H1 (cell line): ENCODE data around the gene GSG1L. TPM values are rescaled to one million over a fixed set of nuclear protein-coding genes. Genes with fewer than 3 reads are reported as not detected.

ENCODE experiments used
- CHD7 ChIP-seq: fragments of 300-600 bp; sonication (generic); IDR thresholded peaks from 2 replicates; pipeline ENCODE4 v1.7.1; 2012; ENCODE audit warnings: low read length, moderate library complexity, mild to moderate bottlenecking, inconsistent platforms; ENCODE audit not compliant: insufficient replicate concordance
- SP4 ChIP-seq: IDR thresholded peaks from 2 replicates; pipeline ENCODE4 v1.6.1; 2012; ENCODE audit warnings: low read length, inconsistent platforms
- SRF ChIP-seq: IDR thresholded peaks from 2 replicates; pipeline ENCODE4 v1.6.1; 2011; ENCODE audit warnings: mild to moderate bottlenecking, low read depth, low read length, moderate library complexity
- polyA plus RNA-seq, 7 experiments: library from polyadenylated mRNA; depleted of rRNA in 3 of 7; stranded (reverse) in 5 of 7; unstranded in 2 of 7; fragments of >200 nt in 5 of 7; fragments of 200-250 nt in 2 of 7; gene quantifications; 1 replicate in 5 of 7; 2 replicates in 1 of 7; 4 replicates in 1 of 7; pipeline versions ENCODE4 v1.2.1 to v1.2.3, GENCODE V29; 2011 to 2013; ENCODE audit warnings: missing spikeins in 2 of 7, mixed read lengths in 2 of 7
- total RNA-seq: library from RNA; stranded (reverse); fragmentation: NEBNext Ultra II Directional; extraction: Animal tissue kit (Norgen Biotek cat#: 25700); gene quantifications from 2 replicates; pipeline ENCODE4 v1.2.1, GENCODE V29; 2021
- TF ChIP-seq, protein P1 (sequence below): IDR thresholded peaks from 2 replicates; pipeline ENCODE4 v1.6.1; 2011; ENCODE audit warnings: low read length, improper control_type of control experiment

Gene GSG1L
- total and polyA plus RNA-seq, 2 of the 8 experiments (the other 6 are each of a cell fraction or from before 2014, with no cell fraction given) = 0.71 to 1.1 TPM

DNA sequence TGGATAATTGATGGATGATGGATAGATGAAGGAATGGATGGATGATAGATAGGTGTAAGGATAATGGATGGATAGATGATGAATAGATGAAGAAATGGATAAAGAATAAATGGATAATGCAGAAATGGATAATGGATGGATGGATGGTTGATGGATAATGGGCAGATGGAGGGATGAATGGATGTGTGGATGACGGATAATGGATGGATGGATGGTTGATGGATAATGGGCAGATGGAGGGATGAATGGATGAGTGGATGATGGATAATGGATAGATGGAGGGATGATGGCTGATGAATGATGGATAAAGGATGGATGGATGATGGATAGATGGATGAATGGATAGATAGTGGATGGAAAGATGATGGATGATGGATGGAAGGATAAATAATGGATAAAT, 274.4 kb downstream of the GSG1L start (continued):
- TF ChIP-seq CHD7 (no peak), SRF (no peak), SP4 (no peak)
- TF ChIP-seq, protein P1, sequence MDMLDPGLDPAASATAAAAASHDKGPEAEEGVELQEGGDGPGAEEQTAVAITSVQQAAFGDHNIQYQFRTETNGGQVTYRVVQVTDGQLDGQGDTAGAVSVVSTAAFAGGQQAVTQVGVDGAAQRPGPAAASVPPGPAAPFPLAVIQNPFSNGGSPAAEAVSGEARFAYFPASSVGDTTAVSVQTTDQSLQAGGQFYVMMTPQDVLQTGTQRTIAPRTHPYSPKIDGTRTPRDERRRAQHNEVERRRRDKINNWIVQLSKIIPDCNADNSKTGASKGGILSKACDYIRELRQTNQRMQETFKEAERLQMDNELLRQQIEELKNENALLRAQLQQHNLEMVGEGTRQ = no peak
